HEK293 (cell line): Measurements from ENCODE around the gene PCLO.

Source experiments
- CTCF ChIA-PET: fragments of 350-600 bp; formaldehyde crosslinking; extraction: SDS; loops from one replicate; lab custom pipeline; 2021; ENCODE audit warnings: antibody characterized with exemption; lab: Yijun Ruan, JAX
- POLR2A ChIA-PET: fragments of 300-600 bp; formaldehyde crosslinking; extraction: SDS; loops from one replicate; lab custom pipeline; 2020; ENCODE audit warnings: antibody characterized with exemption, inconsistent platforms; lab: Yijun Ruan, JAX
- H3K27ac ChIP-seq: fragments of 200-500 bp; sonication (Bioruptor generic); 2 replicates; pipeline ENCODE4 v1.5.1; 2014; ENCODE audit warnings: low read depth, low read length, control low read depth, inconsistent platforms; ENCODE audit errors: extremely low read depth
- H3K36me3 ChIP-seq, 2 experiments: fragments of 200-500 bp in 1 of 2; sonication (Bioruptor generic) in 1 of 2; 1 replicate in 1 of 2; 2 replicates in 1 of 2; pipeline ENCODE4 v1.5.1; 2014 to 2017; ENCODE audit warnings: inconsistent platforms in 2 of 2, low read length in 2 of 2; ENCODE audit not compliant: control insufficient read depth in 2 of 2, insufficient read depth in 1 of 2
- H3K4me1 ChIP-seq: fragments of 200-500 bp; sonication (Bioruptor generic); 2 replicates; pipeline ENCODE4 v1.5.1; 2014; ENCODE audit warnings: mild to moderate bottlenecking, low read length, inconsistent platforms; ENCODE audit not compliant: control insufficient read depth, insufficient read depth
- H3K4me3 ChIP-seq: 2 replicates; pipeline ENCODE4 v1.5.1; 2011; ENCODE audit warnings: low read depth, mild to moderate bottlenecking, control low read depth, low read length, moderate library complexity
- H3K9me3 ChIP-seq: fragments of 200-500 bp; sonication (Bioruptor generic); 2 replicates; pipeline ENCODE4 v1.5.1; 2014; ENCODE audit warnings: low read depth, low read length, inconsistent platforms; ENCODE audit not compliant: control insufficient read depth, insufficient read depth
- GLI2 ChIP-seq: fragments of 450-650 bp; formaldehyde crosslinking; IDR thresholded peaks from 2 replicates; pipeline ENCODE4; 2017; ENCODE audit warnings: missing biosample characterization, missing genetic modification characterization, low read depth, borderline replicate concordance
- REST ChIP-seq: fragments of 450-650 bp; formaldehyde crosslinking; IDR thresholded peaks from 2 replicates; pipeline ENCODE4 v1.5.1; 2016; ENCODE audit warnings: missing biosample characterization, missing genetic modification characterization
- ZBTB1 ChIP-seq: fragments of 450-650 bp; formaldehyde crosslinking; IDR thresholded peaks from 2 replicates; pipeline ENCODE4 v1.5.1; 2016; ENCODE audit warnings: missing biosample characterization, missing genetic modification characterization
- ZBTB20 ChIP-seq: fragments of 450-650 bp; formaldehyde crosslinking; IDR thresholded peaks from 2 replicates; pipeline ENCODE4 v1.5.1; 2016; ENCODE audit warnings: missing biosample characterization, missing genetic modification characterization
- ZBTB48 ChIP-seq: fragments of 450-650 bp; formaldehyde crosslinking; IDR thresholded peaks from 2 replicates; pipeline ENCODE4 v1.5.1; 2016; ENCODE audit warnings: missing biosample characterization, missing genetic modification characterization
- ZNF121 ChIP-seq: fragments of 450-650 bp; formaldehyde crosslinking; IDR thresholded peaks from 2 replicates; pipeline ENCODE4 v1.5.1; 2016; ENCODE audit warnings: missing biosample characterization, missing genetic modification characterization
- ZNF148 ChIP-seq: fragments of 450-650 bp; formaldehyde crosslinking; IDR thresholded peaks from 2 replicates; pipeline ENCODE4 v1.5.0; 2017; ENCODE audit warnings: missing biosample characterization, missing genetic modification characterization, borderline replicate concordance
- ZNF184 ChIP-seq: fragments of 450-650 bp; IDR thresholded peaks from 2 replicates; pipeline ENCODE4 v1.5.1; 2018; ENCODE audit warnings: missing biosample characterization, mild to moderate bottlenecking, missing genetic modification characterization
- ZNF354C ChIP-seq: fragments of 450-650 bp; formaldehyde crosslinking; IDR thresholded peaks from 2 replicates; pipeline ENCODE4 v1.5.1; 2016; ENCODE audit warnings: missing biosample characterization, missing genetic modification characterization, low read depth, borderline replicate concordance
- ZNF561 ChIP-seq: fragments of 450-650 bp; IDR thresholded peaks from 2 replicates; pipeline ENCODE4 v1.5.1; 2018; ENCODE audit warnings: missing biosample characterization, missing genetic modification characterization, borderline replicate concordance
- ZNF785 ChIP-seq: fragments of 450-650 bp; formaldehyde crosslinking; IDR thresholded peaks from 2 replicates; pipeline ENCODE4 v1.5.1; 2016; ENCODE audit warnings: missing biosample characterization, missing genetic modification characterization
- ZNF830 ChIP-seq: fragments of 450-650 bp; IDR thresholded peaks from 2 replicates; pipeline ENCODE4 v1.5.0; 2018; ENCODE audit warnings: missing biosample characterization, missing genetic modification characterization, low read depth, mild to moderate bottlenecking, moderate library complexity
- ZSCAN23 ChIP-seq: fragments of 450-650 bp; formaldehyde crosslinking; IDR thresholded peaks from 2 replicates; pipeline ENCODE4 v1.5.1; 2016; ENCODE audit warnings: missing biosample characterization, missing genetic modification characterization
- TF ChIP-seq, protein P1 (sequence below): fragments of 450-650 bp; formaldehyde crosslinking; IDR thresholded peaks from 2 replicates; pipeline ENCODE4 v1.5.1; 2017; ENCODE audit warnings: missing biosample characterization, missing genetic modification characterization
- TF ChIP-seq, protein P2 (sequence below): fragments of 450-650 bp; formaldehyde crosslinking; IDR thresholded peaks from 2 replicates; pipeline ENCODE4 v1.5.1; 2016; ENCODE audit warnings: missing biosample characterization, missing genetic modification characterization
- TF ChIP-seq, protein P3 (sequence below): fragments of 450-650 bp; formaldehyde crosslinking; IDR thresholded peaks from 2 replicates; pipeline ENCODE4 v1.5.1; 2016; ENCODE audit warnings: missing biosample characterization, missing genetic modification characterization

The PCLO gene

GRCh38 chr7:83119494-83119893, 43.2 kb downstream of the PCLO start:
- no peaks in the 10 kb centered on the region for H3K4me1 ChIP-seq
- H3K4me3 ChIP-seq, result no peak overlapping the region
- POLR2A ChIA-PET, result no interaction called here
- H3K27ac ChIP-seq, result no peak overlapping the region
- no peaks in the 10 kb centered on the region for H3K9me3 ChIP-seq
- no peak for TF ChIP-seq ZNF830 (tag by site-specific recombination)
- no peak for TF ChIP-seq ZBTB1
- TF ChIP-seq, protein P1, sequence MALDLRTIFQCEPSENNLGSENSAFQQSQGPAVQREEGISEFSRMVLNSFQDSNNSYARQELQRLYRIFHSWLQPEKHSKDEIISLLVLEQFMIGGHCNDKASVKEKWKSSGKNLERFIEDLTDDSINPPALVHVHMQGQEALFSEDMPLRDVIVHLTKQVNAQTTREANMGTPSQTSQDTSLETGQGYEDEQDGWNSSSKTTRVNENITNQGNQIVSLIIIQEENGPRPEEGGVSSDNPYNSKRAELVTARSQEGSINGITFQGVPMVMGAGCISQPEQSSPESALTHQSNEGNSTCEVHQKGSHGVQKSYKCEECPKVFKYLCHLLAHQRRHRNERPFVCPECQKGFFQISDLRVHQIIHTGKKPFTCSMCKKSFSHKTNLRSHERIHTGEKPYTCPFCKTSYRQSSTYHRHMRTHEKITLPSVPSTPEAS, result no peak
- TF ChIP-seq ZNF148 (tag by site-specific recombination), result no peak
- no peak for TF ChIP-seq ZNF561 (tag by site-specific recombination)
- no peak for TF ChIP-seq ZNF121 (tag by site-specific recombination)
- no peak for TF ChIP-seq REST
- TF ChIP-seq ZNF354C, result no peak
- TF ChIP-seq, protein P2, sequence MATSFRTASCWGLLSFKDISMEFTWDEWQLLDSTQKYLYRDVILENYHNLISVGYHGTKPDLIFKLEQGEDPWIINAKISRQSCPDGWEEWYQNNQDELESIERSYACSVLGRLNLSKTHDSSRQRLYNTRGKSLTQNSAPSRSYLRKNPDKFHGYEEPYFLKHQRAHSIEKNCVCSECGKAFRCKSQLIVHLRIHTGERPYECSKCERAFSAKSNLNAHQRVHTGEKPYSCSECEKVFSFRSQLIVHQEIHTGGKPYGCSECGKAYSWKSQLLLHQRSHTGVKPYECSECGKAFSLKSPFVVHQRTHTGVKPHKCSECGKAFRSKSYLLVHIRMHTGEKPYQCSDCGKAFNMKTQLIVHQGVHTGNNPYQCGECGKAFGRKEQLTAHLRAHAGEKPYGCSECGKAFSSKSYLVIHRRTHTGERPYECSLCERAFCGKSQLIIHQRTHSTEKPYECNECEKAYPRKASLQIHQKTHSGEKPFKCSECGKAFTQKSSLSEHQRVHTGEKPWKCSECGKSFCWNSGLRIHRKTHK, result no peak
- TF ChIP-seq, all 188 proteins: peak for 0
- no peaks in the 10 kb centered on the region; a peak in 1 of 3 replicates for H3K36me3 ChIP-seq
- CTCF ChIA-PET, result no interaction called here

DNA sequence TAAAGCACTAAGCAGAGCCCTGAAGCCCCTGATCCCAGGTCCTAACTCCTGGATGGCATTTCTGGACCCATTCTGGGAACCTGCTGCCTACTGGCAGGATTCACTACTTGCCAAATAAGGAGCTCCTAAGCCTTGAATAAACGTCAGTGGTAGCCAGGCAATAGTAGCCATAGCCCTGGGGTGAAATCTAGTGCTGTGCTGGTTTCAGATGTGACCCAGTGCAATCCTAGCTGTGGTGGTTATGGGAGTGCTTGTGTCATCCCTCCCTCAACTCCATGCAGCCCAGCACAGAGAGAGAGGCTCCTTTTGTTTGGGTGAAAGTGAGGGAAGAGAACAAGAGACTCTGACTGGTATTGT, 43.7 kb downstream of the PCLO start:
- H3K4me1 ChIP-seq, result no peaks in the 10 kb centered on the region
- CTCF ChIA-PET, result interaction anchor here (0.6 kb wide), 1 partner anchor 308 kb away, joined by 3 read pairs; no protein-coding TSS in a partner anchor
- POLR2A ChIA-PET, result interaction anchor here (0.8 kb wide), 1 partner anchor 43 kb away, joined by 3 read pairs; no protein-coding TSS in a partner anchor
- TF ChIP-seq ZBTB48 (no peak), ZBTB20 (tag by site-specific recombination) (no peak), ZNF184 (tag by site-specific recombination) (no peak), GLI2 (tag by site-specific recombination) (no peak), ZNF785 (tag by site-specific recombination) (no peak), ZSCAN23 (tag by site-specific recombination) (no peak)
- TF ChIP-seq, protein P3, sequence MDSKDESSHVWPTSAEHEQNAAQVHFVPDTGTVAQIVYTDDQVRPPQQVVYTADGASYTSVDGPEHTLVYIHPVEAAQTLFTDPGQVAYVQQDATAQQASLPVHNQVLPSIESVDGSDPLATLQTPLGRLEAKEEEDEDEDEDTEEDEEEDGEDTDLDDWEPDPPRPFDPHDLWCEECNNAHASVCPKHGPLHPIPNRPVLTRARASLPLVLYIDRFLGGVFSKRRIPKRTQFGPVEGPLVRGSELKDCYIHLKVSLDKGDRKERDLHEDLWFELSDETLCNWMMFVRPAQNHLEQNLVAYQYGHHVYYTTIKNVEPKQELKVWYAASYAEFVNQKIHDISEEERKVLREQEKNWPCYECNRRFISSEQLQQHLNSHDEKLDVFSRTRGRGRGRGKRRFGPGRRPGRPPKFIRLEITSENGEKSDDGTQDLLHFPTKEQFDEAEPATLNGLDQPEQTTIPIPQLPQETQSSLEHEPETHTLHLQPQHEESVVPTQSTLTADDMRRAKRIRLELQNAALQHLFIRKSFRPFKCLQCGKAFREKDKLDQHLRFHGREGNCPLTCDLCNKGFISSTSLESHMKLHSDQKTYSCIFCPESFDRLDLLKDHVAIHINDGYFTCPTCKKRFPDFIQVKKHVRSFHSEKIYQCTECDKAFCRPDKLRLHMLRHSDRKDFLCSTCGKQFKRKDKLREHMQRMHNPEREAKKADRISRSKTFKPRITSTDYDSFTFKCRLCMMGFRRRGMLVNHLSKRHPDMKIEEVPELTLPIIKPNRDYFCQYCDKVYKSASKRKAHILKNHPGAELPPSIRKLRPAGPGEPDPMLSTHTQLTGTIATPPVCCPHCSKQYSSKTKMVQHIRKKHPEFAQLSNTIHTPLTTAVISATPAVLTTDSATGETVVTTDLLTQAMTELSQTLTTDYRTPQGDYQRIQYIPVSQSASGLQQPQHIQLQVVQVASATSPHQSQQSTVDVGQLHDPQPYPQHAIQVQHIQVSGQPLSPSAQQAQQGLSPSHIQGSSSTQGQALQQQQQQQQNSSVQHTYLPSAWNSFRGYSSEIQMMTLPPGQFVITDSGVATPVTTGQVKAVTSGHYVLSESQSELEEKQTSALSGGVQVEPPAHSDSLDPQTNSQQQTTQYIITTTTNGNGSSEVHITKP (tag by site-specific recombination), result no peak

More for the DNA sequence above, 43.7 kb downstream of the PCLO start:
- no peaks in the 10 kb centered on the region; a peak in 1 of 3 replicates for H3K36me3 ChIP-seq
- H3K9me3 ChIP-seq, result no peaks in the 10 kb centered on the region
- H3K27ac ChIP-seq, result no peak overlapping the region
- H3K4me3 ChIP-seq, result no peak overlapping the region
